ENCODE results near the gene ADAMTS18.

DNA sequence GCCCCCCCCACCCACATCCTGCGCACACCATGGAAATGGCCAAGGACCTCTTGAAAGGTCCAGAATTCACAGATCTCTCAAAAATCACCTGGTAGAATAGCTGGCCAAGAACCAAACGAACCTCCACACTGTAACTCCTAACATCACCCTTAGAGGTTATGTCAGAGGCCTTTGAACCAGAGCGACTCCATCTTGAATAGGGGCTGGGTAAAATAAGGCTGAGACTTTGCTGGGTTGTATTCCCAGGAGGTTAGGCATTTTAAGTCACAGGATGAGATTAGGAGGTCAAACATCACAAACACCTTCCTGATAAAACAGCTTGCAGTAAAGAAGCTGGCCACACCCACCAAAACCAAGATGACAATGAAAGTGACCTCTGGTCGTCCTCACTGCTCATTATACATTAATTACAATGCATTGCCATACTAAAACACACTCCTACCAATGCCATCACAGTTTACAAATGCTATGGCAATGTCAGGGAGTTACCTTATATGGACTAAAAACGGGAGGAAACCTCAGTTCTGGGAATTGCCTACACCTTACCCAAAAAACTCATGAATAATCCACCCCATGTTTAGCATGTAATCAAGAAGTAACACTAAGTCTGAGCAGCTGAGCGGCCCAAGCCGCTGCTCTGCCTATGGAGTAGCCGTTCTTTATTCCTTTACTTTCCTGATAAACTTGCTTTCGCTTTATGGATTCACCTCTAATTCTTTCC lies 200.9 kb downstream of the ADAMTS18 start:
- TF ChIP-seq, protein P1, sequence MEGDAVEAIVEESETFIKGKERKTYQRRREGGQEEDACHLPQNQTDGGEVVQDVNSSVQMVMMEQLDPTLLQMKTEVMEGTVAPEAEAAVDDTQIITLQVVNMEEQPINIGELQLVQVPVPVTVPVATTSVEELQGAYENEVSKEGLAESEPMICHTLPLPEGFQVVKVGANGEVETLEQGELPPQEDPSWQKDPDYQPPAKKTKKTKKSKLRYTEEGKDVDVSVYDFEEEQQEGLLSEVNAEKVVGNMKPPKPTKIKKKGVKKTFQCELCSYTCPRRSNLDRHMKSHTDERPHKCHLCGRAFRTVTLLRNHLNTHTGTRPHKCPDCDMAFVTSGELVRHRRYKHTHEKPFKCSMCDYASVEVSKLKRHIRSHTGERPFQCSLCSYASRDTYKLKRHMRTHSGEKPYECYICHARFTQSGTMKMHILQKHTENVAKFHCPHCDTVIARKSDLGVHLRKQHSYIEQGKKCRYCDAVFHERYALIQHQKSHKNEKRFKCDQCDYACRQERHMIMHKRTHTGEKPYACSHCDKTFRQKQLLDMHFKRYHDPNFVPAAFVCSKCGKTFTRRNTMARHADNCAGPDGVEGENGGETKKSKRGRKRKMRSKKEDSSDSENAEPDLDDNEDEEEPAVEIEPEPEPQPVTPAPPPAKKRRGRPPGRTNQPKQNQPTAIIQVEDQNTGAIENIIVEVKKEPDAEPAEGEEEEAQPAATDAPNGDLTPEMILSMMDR (tag by site-specific recombination; IDR thresholded peaks at IDR 0.05), result no peak
- TF ChIP-seq ZFP41 (tag by site-specific recombination; IDR thresholded peaks at IDR 0.05; ENCODE audit: borderline replicate concordance) (no peak), YY2 (tag by site-specific recombination; IDR thresholded peaks at IDR 0.05) (no peak), ZNF223 (tag by site-specific recombination; IDR thresholded peaks at IDR 0.05) (no peak), ZNF571 (tag by site-specific recombination; IDR thresholded peaks at IDR 0.05) (no peak), ZBTB7A (tag by site-specific recombination; IDR thresholded peaks at IDR 0.05; ENCODE audit: low read depth) (no peak), PRDM1 (tag by site-specific recombination; IDR thresholded peaks at IDR 0.05) (no peak)

Data from HEK293 (cell line).